WERI-Rb-1 (cell line): Measurements from ENCODE around the gene TAF8.
A peak's percentile ranks its signal among the peaks of the same experiment; 100 is the strongest.

Source experiments
- DNase-seq: peaks from one replicate; pipeline ENCODE4 v3.0.0-alpha.2; 2020
- H3K27ac ChIP-seq: fragments of 250-450 bp; sonication (Bioruptor Pico); 2 replicates; pipeline ENCODE4 v1.5.1; 2020; ENCODE audit warnings: mild to moderate bottlenecking, moderate library complexity
- H3K27me3 ChIP-seq: fragments of 250-450 bp; sonication (Bioruptor Pico); 2 replicates; pipeline ENCODE4 v1.5.1; 2021; ENCODE audit warnings: mild to moderate bottlenecking, low read depth, moderate library complexity; ENCODE audit not compliant: insufficient read depth, severe bottlenecking
- H3K36me3 ChIP-seq: fragments of 250-450 bp; sonication (Bioruptor Pico); 2 replicates; pipeline ENCODE4 v1.5.1; 2020; ENCODE audit warnings: mild to moderate bottlenecking, moderate library complexity
- H3K4me3 ChIP-seq: 2 replicates; pipeline ENCODE4 v1.5.1; 2011; ENCODE audit warnings: low read depth, mild to moderate bottlenecking, control low read depth, low read length
- H3K9me3 ChIP-seq: fragments of 250-450 bp; sonication (Bioruptor Pico); 2 replicates; pipeline ENCODE4 v1.5.1; 2021; ENCODE audit warnings: mild to moderate bottlenecking, moderate library complexity; ENCODE audit not compliant: severe bottlenecking
- TF ChIP-seq, protein P1 (sequence below): IDR thresholded peaks from 2 replicates; pipeline ENCODE4 v1.5.1; 2011; ENCODE audit warnings: low read depth, mild to moderate bottlenecking, control low read depth, inconsistent platforms, low read length

Gene TAF8

DNA sequence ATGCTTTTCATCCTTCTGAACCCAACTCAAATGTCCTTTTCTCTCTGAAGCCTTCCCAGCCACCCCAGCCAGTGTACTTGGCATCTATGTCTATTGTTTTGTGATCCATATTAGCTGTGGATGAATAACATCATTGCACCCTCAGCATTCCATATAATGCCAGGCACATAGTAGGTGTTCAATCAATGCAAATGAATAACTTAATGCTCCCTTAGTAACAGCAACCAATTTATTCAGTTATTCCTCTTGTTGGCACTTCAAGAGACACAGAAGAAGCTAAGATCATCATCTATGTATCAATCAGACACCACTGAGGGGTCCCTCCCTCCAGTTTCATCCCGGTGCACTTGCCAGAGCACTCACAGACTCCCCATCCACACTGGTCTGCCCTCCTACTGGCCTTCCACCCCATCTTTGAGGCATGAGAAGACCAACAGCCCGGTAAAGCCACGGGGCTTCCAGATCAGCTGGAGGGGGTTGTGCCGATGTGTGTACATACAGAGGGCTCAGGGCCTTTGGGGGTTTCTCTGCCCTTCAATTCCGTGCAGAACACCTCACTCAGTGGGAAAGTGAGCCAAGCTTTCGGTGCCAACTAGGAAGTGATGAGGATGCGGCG lies 2.4 kb upstream of the TAF8 start:
- Histone ChIP-seq H3K36me3 (peaks cover 11% of the 10 kb centered on the region), H3K27ac (no peak overlapping the region)

DNA sequence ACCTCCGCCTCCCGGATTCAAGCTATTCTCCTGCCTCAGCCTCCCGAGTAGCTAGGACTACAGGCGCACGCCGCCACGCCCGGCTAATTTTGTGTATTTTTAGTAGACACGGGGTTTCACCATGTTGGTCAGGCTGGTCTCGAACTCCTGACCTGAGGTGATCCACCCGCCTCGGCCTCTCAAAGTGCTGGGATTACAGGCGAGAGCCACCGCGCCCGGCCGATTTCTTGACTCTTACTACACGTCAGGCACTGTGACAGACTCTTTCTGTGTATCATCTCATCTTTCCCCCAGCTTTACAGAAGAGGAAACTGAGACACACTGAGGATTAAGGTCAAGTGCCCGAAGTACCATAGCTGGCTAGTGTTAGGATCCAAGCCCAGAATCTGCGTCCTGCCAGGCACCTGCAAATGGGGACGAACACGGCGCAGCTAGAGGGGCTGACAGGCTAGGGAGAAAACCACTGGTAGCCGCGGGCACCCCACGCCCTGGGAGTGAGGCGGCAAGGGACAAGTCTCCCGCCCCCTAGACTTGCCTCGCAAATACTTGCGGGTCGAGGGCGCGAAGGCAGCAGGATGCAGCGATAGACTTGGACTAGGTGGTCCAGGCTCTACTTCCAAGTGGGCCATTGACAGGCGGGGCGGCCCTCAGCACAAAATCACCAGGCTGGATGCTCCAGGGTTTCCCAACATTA lies 1.1 kb upstream of the TAF8 start:
- H3K36me3 ChIP-seq: peaks cover 23% of the 10 kb centered on the region
- TF ChIP-seq, protein P1, sequence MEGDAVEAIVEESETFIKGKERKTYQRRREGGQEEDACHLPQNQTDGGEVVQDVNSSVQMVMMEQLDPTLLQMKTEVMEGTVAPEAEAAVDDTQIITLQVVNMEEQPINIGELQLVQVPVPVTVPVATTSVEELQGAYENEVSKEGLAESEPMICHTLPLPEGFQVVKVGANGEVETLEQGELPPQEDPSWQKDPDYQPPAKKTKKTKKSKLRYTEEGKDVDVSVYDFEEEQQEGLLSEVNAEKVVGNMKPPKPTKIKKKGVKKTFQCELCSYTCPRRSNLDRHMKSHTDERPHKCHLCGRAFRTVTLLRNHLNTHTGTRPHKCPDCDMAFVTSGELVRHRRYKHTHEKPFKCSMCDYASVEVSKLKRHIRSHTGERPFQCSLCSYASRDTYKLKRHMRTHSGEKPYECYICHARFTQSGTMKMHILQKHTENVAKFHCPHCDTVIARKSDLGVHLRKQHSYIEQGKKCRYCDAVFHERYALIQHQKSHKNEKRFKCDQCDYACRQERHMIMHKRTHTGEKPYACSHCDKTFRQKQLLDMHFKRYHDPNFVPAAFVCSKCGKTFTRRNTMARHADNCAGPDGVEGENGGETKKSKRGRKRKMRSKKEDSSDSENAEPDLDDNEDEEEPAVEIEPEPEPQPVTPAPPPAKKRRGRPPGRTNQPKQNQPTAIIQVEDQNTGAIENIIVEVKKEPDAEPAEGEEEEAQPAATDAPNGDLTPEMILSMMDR: no peak
- DNase-seq: no peak
- no peaks in the 10 kb centered on the region for H3K9me3 ChIP-seq
- peak overlapping the region; percentile 51 for H3K4me3 ChIP-seq
- peaks cover 3% of the 10 kb centered on the region for H3K27me3 ChIP-seq
- H3K27ac ChIP-seq: no peak overlapping the region

More for the DNA sequence above, 2.4 kb upstream of the TAF8 start:
- H3K27me3 ChIP-seq: peaks cover 3% of the 10 kb centered on the region
- TF ChIP-seq, protein P1: no peak
- no peak for DNase-seq
- H3K9me3 ChIP-seq: no peaks in the 10 kb centered on the region
- peak overlapping the region; percentile 51 for H3K4me3 ChIP-seq

DNA sequence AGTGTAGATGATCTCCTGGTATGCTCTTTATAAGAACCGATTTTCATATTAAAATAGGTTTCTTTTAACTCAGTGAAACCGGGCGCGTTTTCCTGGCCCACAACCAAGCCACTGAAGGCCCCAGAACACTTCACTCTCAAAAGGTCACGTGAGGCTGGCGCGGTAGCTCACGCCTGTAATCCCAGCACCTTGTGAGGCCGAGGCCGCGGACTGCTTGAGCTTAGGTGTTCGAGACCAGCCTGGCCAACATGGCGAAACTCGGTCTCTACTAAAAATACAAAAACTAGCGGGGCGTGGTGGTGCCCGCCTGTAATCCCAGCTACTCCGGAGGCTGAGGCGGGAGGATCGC lies 402 bp upstream of the TAF8 start:
- Histone ChIP-seq H3K27me3 (peaks cover 3% of the 10 kb centered on the region), H3K36me3 (peaks cover 30% of the 10 kb centered on the region), H3K4me3 (no peak overlapping the region), H3K27ac (no peak overlapping the region), H3K9me3 (no peaks in the 10 kb centered on the region)
- TF ChIP-seq, protein P1: no peak
- no peak for DNase-seq

DNA sequence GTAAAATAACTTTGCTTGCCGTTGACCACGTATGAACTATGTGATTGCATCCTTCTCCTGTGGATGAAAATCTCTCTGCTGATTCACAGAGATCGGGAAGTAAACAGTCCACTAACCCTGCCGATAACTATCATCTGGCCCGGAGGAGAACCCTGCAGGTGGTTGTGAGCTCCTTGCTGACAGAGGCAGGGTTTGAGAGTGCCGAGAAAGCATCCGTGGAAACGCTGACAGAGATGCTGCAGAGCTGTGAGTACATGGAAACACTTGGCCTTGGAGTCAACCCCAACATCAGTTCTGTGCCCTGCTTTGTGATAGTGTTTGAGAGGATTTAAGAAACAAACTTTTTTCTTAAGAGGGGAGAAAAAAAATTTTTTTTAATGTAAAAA lies 937 bp downstream of the TAF8 start:
- TF ChIP-seq, protein P1: no peak
- Histone ChIP-seq H3K36me3 (peaks cover 43% of the 10 kb centered on the region), H3K27me3 (peaks cover 3% of the 10 kb centered on the region), H3K9me3 (no peaks in the 10 kb centered on the region), H3K4me3 (peak overlapping the region; percentile 85), H3K27ac (no peak overlapping the region)
- DNase-seq: no peak

DNA sequence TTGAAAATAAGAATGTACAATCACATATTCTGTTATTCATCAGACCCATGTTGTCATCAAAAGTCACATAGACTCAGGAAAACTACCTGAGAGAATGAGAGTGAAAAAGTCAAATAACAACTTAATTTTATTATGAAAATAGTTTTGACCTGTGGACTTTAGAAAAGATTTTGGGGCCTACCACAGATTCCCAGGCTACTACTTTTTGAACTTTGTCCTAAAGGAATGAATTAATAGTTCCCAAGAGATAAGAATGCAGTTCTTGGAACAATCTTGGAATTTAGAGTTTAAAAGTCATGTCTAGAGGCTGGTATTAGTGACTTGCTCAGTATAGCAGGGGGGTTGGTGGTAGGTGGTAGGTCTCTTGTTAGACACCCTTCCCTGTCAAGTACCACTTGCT lies 3.3 kb downstream of the TAF8 start:
- DNase-seq: no peak
- Histone ChIP-seq H3K4me3 (no peak overlapping the region), H3K9me3 (no peaks in the 10 kb centered on the region), H3K36me3 (peaks cover 66% of the 10 kb centered on the region), H3K27ac (no peak overlapping the region), H3K27me3 (no peaks in the 10 kb centered on the region)
- TF ChIP-seq, protein P1: no peak
